GM19324 (cell line): ENCODE data around the gene SYNDIG1.

Experiments
- ATAC-seq: cut with Tn5 transposase; IDR thresholded peaks from one replicate; pipeline ENCODE4 v1.9.1; 2021; ENCODE audit warnings: mild to moderate bottlenecking, moderate library complexity; ENCODE audit not compliant: unreplicated experiment, low FRiP score

The SYNDIG1 gene

DNA sequence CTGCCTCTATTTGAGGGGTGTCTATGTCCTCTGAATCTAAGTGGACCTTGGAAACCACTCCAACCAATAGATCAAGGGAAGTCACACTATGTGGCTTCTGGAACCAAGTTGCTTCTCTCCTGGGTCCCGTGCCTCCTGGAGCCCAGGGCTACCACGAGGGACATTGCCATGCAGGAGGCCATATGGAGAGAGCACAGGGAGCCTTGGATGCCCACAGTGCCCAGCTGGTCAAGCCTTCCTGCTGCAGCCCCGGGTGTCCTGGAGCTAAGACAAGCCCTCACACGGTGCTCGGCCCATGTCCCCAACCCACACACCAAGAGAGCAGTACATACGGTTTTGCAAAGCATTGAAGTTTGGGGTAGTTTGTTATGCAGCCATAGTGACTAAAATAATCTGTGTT lies 231.6 kb downstream of the SYNDIG1 start:
- no peak for ATAC-seq

DNA sequence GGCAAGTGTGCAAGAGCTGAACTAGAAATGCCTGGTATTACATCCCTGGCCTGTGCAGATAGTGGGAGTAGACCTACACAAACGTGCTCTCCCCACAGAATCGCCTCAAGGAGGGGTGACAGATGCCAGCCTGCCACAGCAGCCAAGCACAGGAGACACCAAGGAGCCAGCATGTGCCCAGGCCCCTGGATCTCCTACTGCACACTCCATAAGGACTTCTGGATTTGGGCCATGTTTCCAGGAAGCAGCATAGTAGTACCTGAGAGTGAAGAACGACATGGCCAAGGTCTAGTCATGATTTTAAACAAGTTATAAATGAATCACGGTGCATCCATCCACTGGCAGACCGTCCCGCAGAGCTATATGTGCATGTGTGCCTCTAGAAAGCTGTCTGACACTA lies 232.2 kb downstream of the SYNDIG1 start:
- no peak for ATAC-seq

DNA sequence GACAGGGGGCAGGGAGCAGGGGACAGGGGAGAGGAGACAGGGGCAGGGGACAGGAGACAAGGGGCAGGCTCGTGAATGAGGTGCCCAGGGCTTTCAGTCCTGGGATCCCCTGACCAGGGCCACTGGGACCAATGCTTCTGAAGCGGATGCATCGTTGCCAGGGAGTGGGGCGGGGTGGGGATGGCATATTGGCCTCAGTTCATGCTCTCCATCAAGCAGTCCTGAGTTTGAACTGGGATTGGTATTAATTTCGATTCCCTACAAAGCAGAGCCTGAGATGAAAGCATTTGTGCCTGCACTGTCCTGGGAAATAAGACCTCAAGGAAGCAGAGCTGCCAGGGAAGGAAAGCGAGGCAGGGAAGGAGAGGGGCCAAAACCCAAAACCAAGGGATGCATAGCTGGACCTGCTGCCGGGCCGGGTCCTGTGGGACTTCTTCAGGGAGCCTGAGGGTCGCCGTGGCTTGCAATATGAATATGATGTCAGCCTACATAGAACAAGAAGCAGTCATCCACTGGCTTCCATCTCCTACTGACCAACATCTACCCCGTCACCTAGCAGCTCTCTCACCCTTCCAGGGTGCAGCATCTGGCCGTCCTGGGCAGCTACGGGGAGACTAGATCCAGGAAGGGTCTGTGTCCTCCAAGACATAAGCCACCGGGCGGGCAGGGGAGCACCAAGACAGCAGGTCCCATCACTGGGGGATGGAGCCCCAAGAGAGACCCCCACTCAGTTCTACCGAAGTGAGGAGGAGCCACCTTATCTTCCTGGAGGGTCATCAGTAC lies 233.3 kb downstream of the SYNDIG1 start:
- no peak for ATAC-seq

DNA sequence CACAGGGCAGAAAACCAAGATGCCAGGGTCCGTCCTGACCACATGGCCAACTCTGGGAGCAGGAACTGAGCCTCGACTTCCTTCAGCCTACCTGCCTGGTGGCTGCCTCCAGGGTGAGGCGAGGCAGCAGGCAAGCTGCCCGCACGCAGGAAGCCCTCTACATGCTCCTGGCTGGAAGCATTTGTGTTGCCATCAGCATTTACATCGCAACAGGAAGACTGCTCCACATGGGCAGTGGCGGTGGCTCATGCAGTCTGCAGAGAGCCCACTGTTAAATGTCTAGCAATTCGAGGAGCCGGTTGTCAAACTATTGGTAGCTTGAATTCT lies 233.8 kb downstream of the SYNDIG1 start:
- no peak for ATAC-seq

DNA sequence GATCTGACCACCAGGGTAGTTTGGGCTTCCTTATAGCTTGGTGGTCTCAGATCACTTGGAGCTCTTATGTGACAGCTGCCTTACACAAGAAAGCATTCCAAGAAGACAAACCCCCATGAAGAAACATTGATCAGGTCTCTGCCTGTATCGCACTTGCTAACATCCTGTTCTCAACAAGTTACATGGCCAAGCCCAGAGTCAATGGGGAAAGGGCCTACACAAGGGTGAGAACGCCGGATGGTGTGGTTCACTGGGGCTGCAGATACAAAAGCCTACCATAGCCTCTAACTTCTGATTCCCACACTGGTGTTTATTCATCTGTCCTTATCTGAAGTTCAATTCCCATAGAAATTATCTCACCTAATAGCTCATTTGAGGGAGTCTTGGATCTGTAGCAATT lies 235.5 kb downstream of the SYNDIG1 start:
- ATAC-seq = no peak

GRCh38 chr20:24705486-24705885 lies 236.1 kb downstream of the SYNDIG1 start:
- no peak for ATAC-seq

DNA sequence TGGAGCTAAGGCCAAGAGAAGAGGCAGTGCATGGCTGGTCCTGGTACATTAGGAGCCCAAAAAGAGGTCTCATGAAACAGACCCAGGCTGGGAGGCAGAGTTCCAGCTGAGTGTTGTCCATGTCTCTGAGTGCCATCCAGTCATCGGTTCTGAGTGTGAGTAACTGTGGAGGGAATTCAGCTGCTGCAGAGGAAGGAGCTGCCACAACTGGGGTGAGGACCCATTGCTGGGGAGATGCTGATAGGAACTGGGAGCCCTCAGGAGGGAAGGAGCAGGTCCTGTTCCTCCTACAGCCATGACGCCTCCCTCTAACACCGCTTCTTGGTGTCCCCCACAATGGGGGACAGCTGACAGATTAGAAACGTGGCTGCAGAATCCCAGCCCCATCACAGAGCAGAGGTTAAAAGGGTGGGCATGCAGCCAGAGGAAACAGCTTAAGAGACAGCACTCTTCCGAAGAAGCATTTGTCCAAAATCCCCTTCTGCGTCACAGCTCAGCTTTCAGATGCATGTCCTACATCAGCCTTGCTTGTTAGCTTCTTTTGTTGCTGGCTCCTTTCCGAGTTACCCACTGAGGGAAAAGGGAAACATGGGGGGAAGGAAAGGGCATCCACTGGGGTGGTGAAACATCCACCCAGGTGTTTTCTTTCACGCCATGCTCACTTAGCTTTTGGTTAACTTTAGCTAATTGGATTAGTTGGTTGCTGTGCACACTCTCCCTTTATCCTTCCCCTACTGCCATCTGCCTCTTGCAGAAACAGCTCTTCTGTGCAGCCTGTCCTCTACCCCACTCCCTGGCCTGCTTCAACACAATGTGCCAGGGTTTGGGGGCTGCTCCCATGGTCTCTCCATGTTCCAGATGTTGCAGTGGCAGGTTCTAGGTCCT lies 239.2 kb downstream of the SYNDIG1 start:
- no peak for ATAC-seq
